Sigmoid colon (tissue), 7 donors: ENCODE results near the gene KAZN. TPM values are rescaled to one million over a fixed set of nuclear protein-coding genes. Genes with fewer than 3 reads are reported as not detected.

Experiments
- DNase-seq: peaks from one replicate; pipeline ENCODE4 v3.0.0-alpha.2; 2019
- H3K27ac ChIP-seq, 4 donors: fragments of 200-600 bp; sonication (generic); one replicate each; pipeline ENCODE4 v1.5.1; 2016 to 2019; ENCODE audit warnings: mild to moderate bottlenecking in 1 of 4
- H3K27me3 ChIP-seq, 3 donors: fragments of 200-600 bp; sonication (generic); one replicate each; pipeline ENCODE4 v1.5.1; 2019; ENCODE audit warnings: mild to moderate bottlenecking in 1 of 3
- H3K36me3 ChIP-seq, 4 donors: fragments of 200-600 bp; sonication (generic); one replicate each; pipeline ENCODE4 v1.5.1; 2016 to 2019
- H3K4me1 ChIP-seq, 4 donors: fragments of 200-600 bp; sonication (generic); one replicate each; pipeline ENCODE4 v1.5.1; 2017 to 2019
- H3K4me3 ChIP-seq, 4 donors: fragments of 200-600 bp; sonication (generic); one replicate each; pipeline ENCODE4 v1.5.1; 2017 to 2019; ENCODE audit warnings: mild to moderate bottlenecking in 2 of 4, moderate library complexity in 1 of 4
- H3K9me3 ChIP-seq, 4 donors: fragments of 200-600 bp in 3 of 4; sonication (generic) in 3 of 4; one replicate each; pipeline versions ENCODE4 v1.5.1 to v1.6.1; 2013 to 2019
- EP300 ChIP-seq, 4 donors: sonication (generic); formaldehyde crosslinking; IDR thresholded peaks; one replicate each; pipeline ENCODE4 v1.6.1; 2017; ENCODE audit warnings: antibody characterized with exemption in 4 of 4
- POLR2A ChIP-seq, 2 donors: fragments of 450-650 bp; IDR thresholded peaks; one replicate each; pipeline ENCODE4 v1.6.1; 2016; ENCODE audit warnings: antibody characterized with exemption in 2 of 2, mild to moderate bottlenecking in 2 of 2, moderate library complexity in 2 of 2
- POLR2AphosphoS5 ChIP-seq, 4 donors: sonication (generic); formaldehyde crosslinking; IDR thresholded peaks; one replicate each; pipeline ENCODE4 v1.6.1; 2017; ENCODE audit warnings: antibody characterized with exemption in 4 of 4
- WGBS, 2 donors: extraction: QIAGEN DNeasy Blood & Tissue Kit; methylation state at CpG; one replicate each; pipeline ENCODE4 v1.1.7; 2013; 5-methylcytosine and 5-hydroxymethylcytosine counted together
- intact Hi-C: fragments of 100-400 bp; cut with DNase I; formaldehyde crosslinking; loops from one replicate; pipeline ENCODE4 v1.15.1; 2023
- polyA plus RNA-seq, 3 donors: library from polyadenylated mRNA; stranded (reverse); fragments of 200-250 nt; gene quantifications; one replicate each; pipeline ENCODE4 v1.2.3, GENCODE V29; 2013
- total RNA-seq, 4 donors: library from RNA; depleted of rRNA; stranded (reverse); fragments of >200 nt; gene quantifications; one replicate each; pipeline ENCODE4 v1.1.0, GENCODE V29; 2016
- TF ChIP-seq, protein P1 (sequence below), 4 experiments: fragments of 450-650 bp in 3 of 4; fragments of 200-600 bp in 1 of 4; IDR thresholded peaks; one replicate each; pipeline ENCODE4 v1.5.1; 2016 to 2019; ENCODE audit warnings: antibody characterized with exemption in 4 of 4, mild to moderate bottlenecking in 3 of 4, moderate library complexity in 2 of 4
- donor health status: healthy with polysubstance abuse.
- donor health status: Bipolar disorder and iron deficiency.
- donor health status: healthy.

Gene KAZN
- total and polyA plus RNA-seq, 7 donors: 2.5 to 11.4 (median 5.6) TPM

DNA sequence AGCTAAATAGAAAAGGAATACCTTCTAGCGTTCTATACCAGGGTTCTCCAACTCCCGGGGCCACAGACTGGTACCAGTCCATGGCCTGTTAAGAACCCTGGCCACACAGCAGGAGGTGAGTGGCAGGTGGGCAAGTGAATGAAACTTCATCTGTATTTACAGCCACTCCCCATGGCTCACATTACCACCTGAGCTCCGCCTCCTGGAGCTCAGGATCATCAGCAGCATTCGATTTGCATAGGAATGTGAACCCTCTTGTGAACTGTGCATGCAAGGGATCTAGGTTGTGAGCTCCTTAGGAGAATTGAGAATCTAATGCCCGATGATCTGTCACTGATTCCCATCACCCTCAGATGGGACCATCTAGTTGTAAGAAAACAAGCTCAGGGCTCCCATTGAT is 107.3 kb downstream of the KAZN start:
- Histone ChIP-seq H3K36me3 (no peaks in the 10 kb centered on the region), H3K4me3 (no peak overlapping the region), H3K27me3 (no peaks in the 10 kb centered on the region), H3K4me1 (no peaks in the 10 kb centered on the region), H3K9me3 (no peaks in the 10 kb centered on the region), H3K27ac (no peak overlapping the region)
- intact Hi-C loops: no loop called here
- DNase-seq: no peak
- 91 to 95% methylated on average over 5 of the region's 5 CpGs for WGBS, 2 donors
- TF ChIP-seq POLR2A (IDR thresholded peaks at IDR 0.05): no peak
- no peak for TF ChIP-seq POLR2AphosphoS5 (IDR thresholded peaks at IDR 0.05)
- no peak for TF ChIP-seq EP300 (IDR thresholded peaks at IDR 0.05)
- TF ChIP-seq, protein P1, sequence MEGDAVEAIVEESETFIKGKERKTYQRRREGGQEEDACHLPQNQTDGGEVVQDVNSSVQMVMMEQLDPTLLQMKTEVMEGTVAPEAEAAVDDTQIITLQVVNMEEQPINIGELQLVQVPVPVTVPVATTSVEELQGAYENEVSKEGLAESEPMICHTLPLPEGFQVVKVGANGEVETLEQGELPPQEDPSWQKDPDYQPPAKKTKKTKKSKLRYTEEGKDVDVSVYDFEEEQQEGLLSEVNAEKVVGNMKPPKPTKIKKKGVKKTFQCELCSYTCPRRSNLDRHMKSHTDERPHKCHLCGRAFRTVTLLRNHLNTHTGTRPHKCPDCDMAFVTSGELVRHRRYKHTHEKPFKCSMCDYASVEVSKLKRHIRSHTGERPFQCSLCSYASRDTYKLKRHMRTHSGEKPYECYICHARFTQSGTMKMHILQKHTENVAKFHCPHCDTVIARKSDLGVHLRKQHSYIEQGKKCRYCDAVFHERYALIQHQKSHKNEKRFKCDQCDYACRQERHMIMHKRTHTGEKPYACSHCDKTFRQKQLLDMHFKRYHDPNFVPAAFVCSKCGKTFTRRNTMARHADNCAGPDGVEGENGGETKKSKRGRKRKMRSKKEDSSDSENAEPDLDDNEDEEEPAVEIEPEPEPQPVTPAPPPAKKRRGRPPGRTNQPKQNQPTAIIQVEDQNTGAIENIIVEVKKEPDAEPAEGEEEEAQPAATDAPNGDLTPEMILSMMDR (IDR thresholded peaks at IDR 0.05): no peak

DNA sequence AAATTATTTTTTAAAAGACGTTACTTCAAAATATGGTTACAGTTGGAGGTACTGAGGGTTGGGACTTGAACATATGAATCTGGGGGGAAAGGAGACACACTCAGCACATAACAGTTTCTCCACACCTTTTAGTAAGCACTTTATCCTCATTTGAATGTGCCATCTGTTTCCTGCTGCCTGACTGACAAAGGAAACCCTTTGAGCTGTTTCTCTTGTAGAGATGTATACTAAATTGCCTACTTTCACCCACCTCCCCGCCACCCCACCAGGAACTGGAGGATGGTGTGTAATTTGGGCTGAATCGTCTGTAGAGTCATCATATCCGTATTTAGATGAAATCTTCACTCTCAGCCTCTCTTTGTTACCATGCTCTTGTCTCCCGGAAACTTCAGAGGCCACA is 108.1 kb downstream of the KAZN start:
- no peak for TF ChIP-seq POLR2A (IDR thresholded peaks at IDR 0.05)
- TF ChIP-seq, protein P1 (IDR thresholded peaks at IDR 0.05): no peak
- TF ChIP-seq POLR2AphosphoS5 (IDR thresholded peaks at IDR 0.05): no peak
- H3K4me3 ChIP-seq: no peak overlapping the region
- no peak overlapping the region for H3K27ac ChIP-seq
- no peaks in the 10 kb centered on the region for H3K9me3 ChIP-seq
- H3K4me1 ChIP-seq: no peaks in the 10 kb centered on the region
- DNase-seq: no peak
- H3K36me3 ChIP-seq: no peaks in the 10 kb centered on the region
- intact Hi-C loops: no loop called here
- 43 to 77% methylated on average over 5 of the region's 5 CpGs for WGBS, 2 donors
- no peaks in the 10 kb centered on the region for H3K27me3 ChIP-seq

DNA sequence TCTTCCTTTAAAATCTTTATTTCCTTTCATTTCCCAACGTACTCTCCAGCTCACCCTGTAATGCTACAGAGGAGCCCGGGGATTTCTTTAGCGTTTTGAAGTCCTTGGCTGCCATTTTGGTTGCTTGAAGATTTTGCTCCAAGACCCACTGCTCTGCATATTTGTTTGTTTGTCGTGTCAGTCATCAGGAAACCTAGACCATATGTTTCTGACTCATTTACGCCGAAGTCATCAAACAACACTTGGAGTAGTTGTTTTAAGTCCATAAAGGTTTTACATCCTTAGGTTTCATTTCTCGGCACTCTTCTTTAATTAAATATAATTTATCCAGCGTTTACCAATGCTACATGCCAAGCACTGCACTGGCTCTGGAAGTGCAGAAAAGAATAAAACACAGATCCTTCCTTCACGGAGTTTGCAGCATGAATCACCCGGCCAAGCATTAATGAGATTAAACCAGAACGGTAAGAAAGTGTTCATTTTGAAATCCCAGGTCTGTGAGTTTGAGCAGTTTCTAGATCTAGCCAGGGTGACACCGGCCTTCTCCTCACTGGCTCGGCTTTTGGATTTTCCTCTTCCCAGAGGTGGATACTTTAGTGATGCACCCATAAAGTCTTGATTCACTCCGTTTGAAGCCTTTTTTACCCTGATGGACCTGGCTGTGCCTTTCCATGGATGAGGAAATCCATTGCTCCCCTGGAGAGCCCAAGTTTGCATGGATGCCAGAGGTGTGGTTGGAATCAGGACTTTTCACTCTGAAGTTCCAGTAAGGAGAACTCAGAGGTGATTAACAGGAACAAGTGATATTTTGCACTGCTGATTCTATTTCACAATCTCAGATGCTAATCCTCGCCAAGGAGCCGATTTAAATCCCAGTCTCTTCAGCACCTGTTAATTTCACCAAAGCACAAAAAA is 109.3 kb downstream of the KAZN start:
- TF ChIP-seq EP300 (IDR thresholded peaks at IDR 0.05): no peak
- no peak for TF ChIP-seq POLR2AphosphoS5 (IDR thresholded peaks at IDR 0.05)
- TF ChIP-seq, protein P1 (IDR thresholded peaks at IDR 0.05): no peak
- no peak for TF ChIP-seq POLR2A (IDR thresholded peaks at IDR 0.05)
- H3K4me3 ChIP-seq: no peak overlapping the region
- no peak overlapping the region for H3K27ac ChIP-seq
- DNase-seq: no peak
- no peaks in the 10 kb centered on the region for H3K36me3 ChIP-seq
- H3K9me3 ChIP-seq: no peaks in the 10 kb centered on the region
- no peaks in the 10 kb centered on the region for H3K27me3 ChIP-seq
- H3K4me1 ChIP-seq: no peaks in the 10 kb centered on the region
- WGBS, 2 donors: 90% methylated on average over 16 of the region's 16 CpGs
- intact Hi-C loops: no loop called here

DNA sequence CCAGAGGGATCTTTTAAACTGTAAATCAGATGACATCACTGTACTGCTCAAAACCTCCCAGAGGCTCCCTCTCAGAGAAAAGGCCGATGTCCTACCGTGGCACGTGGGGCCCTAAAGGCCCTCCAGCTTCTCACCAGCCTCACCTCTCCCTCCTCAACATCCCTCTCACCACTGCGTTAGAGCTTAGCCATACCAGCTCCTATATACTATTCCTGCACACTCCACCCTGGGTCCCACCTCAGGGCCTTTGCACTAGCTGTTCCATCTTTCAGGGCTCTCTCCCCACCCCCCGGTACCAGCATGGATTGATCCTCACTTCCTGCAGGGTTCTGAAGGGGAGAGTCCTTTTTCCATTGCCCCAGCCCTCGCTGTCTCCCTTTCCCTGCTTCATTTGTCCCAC is 111.8 kb downstream of the KAZN start:
- DNase-seq: no peak
- no peaks in the 10 kb centered on the region for H3K27me3 ChIP-seq
- no peaks in the 10 kb centered on the region for H3K4me1 ChIP-seq
- no peaks in the 10 kb centered on the region for H3K9me3 ChIP-seq
- no peak overlapping the region for H3K4me3 ChIP-seq
- intact Hi-C loops: no loop called here
- H3K27ac ChIP-seq: no peak overlapping the region
- no peaks in the 10 kb centered on the region for H3K36me3 ChIP-seq
- 94 to 95% methylated on average over 6 of the region's 6 CpGs for WGBS, 2 donors
- TF ChIP-seq, protein P1 (IDR thresholded peaks at IDR 0.05): no peak
- no peak for TF ChIP-seq EP300 (IDR thresholded peaks at IDR 0.05)
- no peak for TF ChIP-seq POLR2A (IDR thresholded peaks at IDR 0.05)
- no peak for TF ChIP-seq POLR2AphosphoS5 (IDR thresholded peaks at IDR 0.05)
